HG02678 (cell line): ENCODE measurements around the gene DRC1.

Source experiments
- ATAC-seq: cut with Tn5 transposase; IDR thresholded peaks from one replicate; pipeline ENCODE4 v1.9.1; 2021; ENCODE audit warnings: mild to moderate bottlenecking, moderate library complexity; ENCODE audit not compliant: unreplicated experiment

Gene DRC1

GRCh38 chr2:26475832-26476501 is 74.2 kb downstream of the DRC1 start:
- ATAC-seq, result no peak

GRCh38 chr2:26477126-26477910 is 75.6 kb downstream of the DRC1 start:
- ATAC-seq, result no peak

- no peak for ATAC-seq
Measured at GRCh38 chr2:26477911-26478253, 76.2 kb downstream of the DRC1 start, which contains the start of gene OTOF. Gene OTOF, minus strand, starts transcription at chr2:26478124.

GRCh38 chr2:26478366-26478765 is 76.6 kb downstream of the DRC1 start:
- ATAC-seq, result no peak

- no peak for ATAC-seq
Measured at GRCh38 chr2:26479131-26479788, 77.5 kb downstream of the DRC1 start.

GRCh38 chr2:26479789-26480565 is 78.3 kb downstream of the DRC1 start:
- no peak for ATAC-seq

- ATAC-seq, result no peak
Measured at GRCh38 chr2:26480566-26481423, 79.1 kb downstream of the DRC1 start.

GRCh38 chr2:26481706-26482105 is 80.0 kb downstream of the DRC1 start:
- no peak for ATAC-seq

- ATAC-seq, result no peak
Measured at GRCh38 chr2:26482211-26483026, 80.7 kb downstream of the DRC1 start.

GRCh38 chr2:26483027-26483326 is 81.3 kb downstream of the DRC1 start:
- no peak for ATAC-seq

GRCh38 chr2:26483516-26483915 is 81.8 kb downstream of the DRC1 start:
- no peak for ATAC-seq

GRCh38 chr2:26483957-26484565 is 82.3 kb downstream of the DRC1 start:
- no peak for ATAC-seq

- ATAC-seq, result no peak
Measured at GRCh38 chr2:26484579-26484978, 82.9 kb downstream of the DRC1 start.

- no peak for ATAC-seq
Measured at GRCh38 chr2:26485099-26485498, 83.4 kb downstream of the DRC1 start.

- ATAC-seq, result no peak
Measured at GRCh38 chr2:26485725-26486418, 84.2 kb downstream of the DRC1 start.

GRCh38 chr2:26486789-26487188 is 85.1 kb downstream of the DRC1 start:
- no peak for ATAC-seq

GRCh38 chr2:26487192-26487591 is 85.5 kb downstream of the DRC1 start:
- no peak for ATAC-seq

- no peak for ATAC-seq
Measured at GRCh38 chr2:26488463-26489212, 86.9 kb downstream of the DRC1 start.
